GM23248 (cell line): Measurements from ENCODE around the gene PPP1R37.

Experiments
- EZH2 ChIP-seq: fragments of 200-600 bp; sonication (generic); IDR thresholded peaks from 2 replicates; pipeline ENCODE4 v1.6.1; 2018; ENCODE audit warnings: antibody characterized with exemption, mild to moderate bottlenecking; ENCODE audit not compliant: insufficient read depth, poor library complexity, severe bottlenecking
- EZH2phosphoT487 ChIP-seq: fragments of 200-600 bp; sonication (generic); IDR thresholded peaks from 2 replicates; pipeline ENCODE4 v1.6.1; 2018; ENCODE audit warnings: antibody characterized with exemption, moderate library complexity, mild to moderate bottlenecking, low read depth; ENCODE audit not compliant: insufficient read depth

DNA sequence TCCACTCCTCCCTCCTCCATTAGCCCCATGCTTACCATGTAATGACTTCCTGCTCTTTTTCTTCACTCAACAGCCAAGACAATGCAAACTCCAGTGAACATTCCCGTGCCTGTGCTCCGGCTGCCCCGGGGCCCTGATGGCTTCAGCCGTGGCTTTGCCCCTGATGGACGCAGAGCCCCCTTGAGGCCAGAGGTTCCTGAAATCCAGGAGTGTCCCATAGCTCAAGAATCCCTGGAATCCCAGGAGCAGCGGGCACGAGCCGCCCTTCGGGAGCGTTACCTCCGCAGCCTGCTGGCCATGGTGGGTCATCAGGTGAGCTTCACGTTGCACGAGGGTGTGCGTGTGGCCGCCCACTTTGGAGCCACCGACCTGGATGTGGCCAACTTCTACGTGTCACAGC, 2.9 kb upstream of the PPP1R37 start:
- TF ChIP-seq EZH2 (no peak), EZH2phosphoT487 (no peak)
